Smooth muscle cell (in vitro differentiated cells): ENCODE measurements around the gene MT3. TPM values are rescaled to one million over a fixed set of nuclear protein-coding genes. Genes with fewer than 3 reads are reported as not detected.

Experiments used
- DNase-seq: peaks from one replicate; lab custom pipeline; 2025; ENCODE audit not compliant: unreplicated experiment; lab: John Stamatoyannopoulos, UW
- H2AFZ ChIP-seq: fragments of 200-600 bp; sonication (generic); 2 replicates; pipeline ENCODE4 v1.6.0; 2016; ENCODE audit warnings: antibody characterized with exemption, low read depth, mild to moderate bottlenecking
- H3F3A ChIP-seq: fragments of 200-600 bp; sonication (generic); 2 replicates; pipeline ENCODE4 v1.6.0; 2017; ENCODE audit warnings: antibody characterized with exemption, low read depth
- H3K27ac ChIP-seq: fragments of 200-600 bp; sonication (generic); 2 replicates; pipeline ENCODE4 v1.5.1; 2016; ENCODE audit warnings: low read depth, mild to moderate bottlenecking
- H3K27me3 ChIP-seq: fragments of 200-600 bp; sonication (generic); 2 replicates; pipeline ENCODE4 v1.6.1; 2016; ENCODE audit warnings: low read depth, mild to moderate bottlenecking
- H3K36me3 ChIP-seq: fragments of 200-600 bp; sonication (generic); 2 replicates; pipeline ENCODE4 v1.5.1; 2016; ENCODE audit warnings: low read depth
- H3K4me1 ChIP-seq: fragments of 200-600 bp; sonication (generic); 2 replicates; pipeline ENCODE4 v1.5.1; 2016; ENCODE audit warnings: low read depth
- H3K4me2 ChIP-seq: fragments of 200-600 bp; sonication (generic); 2 replicates; pipeline ENCODE4 v1.6.0; 2016; ENCODE audit warnings: mild to moderate bottlenecking
- H3K4me3 ChIP-seq: fragments of 200-600 bp; sonication (generic); 2 replicates; pipeline ENCODE4 v1.5.1; 2016; ENCODE audit warnings: mild to moderate bottlenecking
- H3K79me2 ChIP-seq: fragments of 200-600 bp; sonication (generic); 2 replicates; pipeline ENCODE4 v1.6.0; 2016; ENCODE audit warnings: low read depth, mild to moderate bottlenecking
- H3K9ac ChIP-seq: fragments of 200-600 bp; sonication (generic); 2 replicates; pipeline ENCODE4 v1.6.0; 2016; ENCODE audit warnings: low read depth
- H3K9me3 ChIP-seq: fragments of 200-600 bp; sonication (generic); replicated peaks from 2 replicates; pipeline ENCODE4 v1.5.1; 2016; ENCODE audit warnings: low read depth
- H4K20me1 ChIP-seq: fragments of 200-600 bp; sonication (generic); 2 replicates; pipeline ENCODE4 v1.6.0; 2016; ENCODE audit warnings: low read depth
- WGBS: methylation state at CpG from one replicate; pipeline ENCODE4 v1.1.7; 2016; ENCODE audit warnings: low lambda C conversion rate; 5-methylcytosine and 5-hydroxymethylcytosine counted together
- polyA plus RNA-seq: library from polyadenylated mRNA; unstranded; fragments of >200 nt; fragmentation: Nextera tagmentation; extraction: Ambion mirVana; gene quantifications from 2 replicates; pipeline ENCODE4 v1.2.1, GENCODE V29; 2016
- total RNA-seq: library from RNA; depleted of rRNA; stranded (reverse); fragments of >200 nt; gene quantifications from 2 replicates; pipeline ENCODE4 v1.2.3, GENCODE V29; 2014
- TF ChIP-seq, protein P1 (sequence below): fragments of 200-600 bp; sonication (generic); IDR thresholded peaks from 2 replicates; pipeline ENCODE4 v1.5.1; 2017; ENCODE audit warnings: borderline replicate concordance, mild to moderate bottlenecking, antibody characterized with exemption; ENCODE audit not compliant: insufficient read depth, poor library complexity, severe bottlenecking

The MT3 gene
- total and polyA plus RNA-seq, 2 experiments from 2014 or later, result not detected

DNA sequence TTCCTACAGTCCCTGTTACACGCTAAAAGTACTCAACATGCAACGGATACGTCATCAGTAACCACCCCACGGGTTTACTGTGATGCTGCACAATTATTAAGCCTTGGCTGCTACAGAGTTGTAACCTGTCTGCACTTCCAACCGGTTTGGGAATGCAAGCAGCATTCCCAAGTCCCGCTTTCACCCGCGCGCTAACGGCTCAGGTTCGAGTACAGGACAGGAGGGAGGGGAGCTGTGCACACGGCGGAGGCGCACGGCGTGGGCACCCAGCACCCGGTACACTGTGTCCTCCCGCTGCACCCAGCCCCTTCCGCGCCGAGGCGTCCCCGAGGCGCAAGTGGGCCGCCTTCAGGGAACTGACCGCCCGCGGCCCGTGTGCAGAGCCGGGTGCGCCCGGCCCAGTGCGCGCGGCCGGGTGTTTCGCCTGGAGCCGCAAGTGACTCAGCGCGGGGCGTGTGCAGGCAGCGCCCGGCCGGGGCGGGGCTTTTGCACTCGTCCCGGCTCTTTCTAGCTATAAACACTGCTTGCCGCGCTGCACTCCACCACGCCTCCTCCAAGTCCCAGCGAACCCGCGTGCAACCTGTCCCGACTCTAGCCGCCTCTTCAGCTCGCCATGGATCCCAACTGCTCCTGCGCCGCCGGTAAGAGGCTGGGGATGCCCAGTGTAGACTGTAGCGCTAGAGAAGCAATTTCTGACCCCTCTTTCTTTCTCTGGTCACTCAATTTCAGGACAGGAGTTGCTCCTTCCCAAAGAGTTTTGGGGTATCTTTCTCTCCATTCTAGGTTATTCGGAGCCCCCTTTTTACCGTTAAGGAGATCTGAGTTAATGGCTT, 18.9 kb downstream of the MT3 start, which contains the start of gene MT2A:
Gene MT2A, plus strand, starts transcription at position 542 of the 833 bp plus-strand sequence. Its CDS starts 72 bp downstream, at position 614.
- TF ChIP-seq, protein P1, sequence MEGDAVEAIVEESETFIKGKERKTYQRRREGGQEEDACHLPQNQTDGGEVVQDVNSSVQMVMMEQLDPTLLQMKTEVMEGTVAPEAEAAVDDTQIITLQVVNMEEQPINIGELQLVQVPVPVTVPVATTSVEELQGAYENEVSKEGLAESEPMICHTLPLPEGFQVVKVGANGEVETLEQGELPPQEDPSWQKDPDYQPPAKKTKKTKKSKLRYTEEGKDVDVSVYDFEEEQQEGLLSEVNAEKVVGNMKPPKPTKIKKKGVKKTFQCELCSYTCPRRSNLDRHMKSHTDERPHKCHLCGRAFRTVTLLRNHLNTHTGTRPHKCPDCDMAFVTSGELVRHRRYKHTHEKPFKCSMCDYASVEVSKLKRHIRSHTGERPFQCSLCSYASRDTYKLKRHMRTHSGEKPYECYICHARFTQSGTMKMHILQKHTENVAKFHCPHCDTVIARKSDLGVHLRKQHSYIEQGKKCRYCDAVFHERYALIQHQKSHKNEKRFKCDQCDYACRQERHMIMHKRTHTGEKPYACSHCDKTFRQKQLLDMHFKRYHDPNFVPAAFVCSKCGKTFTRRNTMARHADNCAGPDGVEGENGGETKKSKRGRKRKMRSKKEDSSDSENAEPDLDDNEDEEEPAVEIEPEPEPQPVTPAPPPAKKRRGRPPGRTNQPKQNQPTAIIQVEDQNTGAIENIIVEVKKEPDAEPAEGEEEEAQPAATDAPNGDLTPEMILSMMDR, result no peak
- peak; percentile 68 for DNase-seq
- no peaks in the 10 kb centered on the region for H3K27me3 ChIP-seq
- no peak within 1 kb of the TSS for H2AFZ ChIP-seq
- H3F3A ChIP-seq, result peaks cover 23% of the 10 kb centered on the region
- 7% methylated on average over 62 of the region's 62 CpGs for WGBS
- peak within 1 kb of the TSS; percentile 88 for H3K4me2 ChIP-seq
- H3K4me1 ChIP-seq, result peaks cover 18% of the 10 kb centered on the region
- peak within 1 kb of the TSS; percentile 93 for H3K27ac ChIP-seq
- peak within 1 kb of the TSS; percentile 57 for H3K4me3 ChIP-seq
- no peaks in the 10 kb centered on the region for H4K20me1 ChIP-seq
- peak within 1 kb of the TSS; percentile 58 for H3K9ac ChIP-seq
- no peaks in the 10 kb centered on the region for H3K36me3 ChIP-seq
- H3K79me2 ChIP-seq, result no peaks in the 10 kb centered on the region
- no peaks in the 10 kb centered on the region for H3K9me3 ChIP-seq

DNA sequence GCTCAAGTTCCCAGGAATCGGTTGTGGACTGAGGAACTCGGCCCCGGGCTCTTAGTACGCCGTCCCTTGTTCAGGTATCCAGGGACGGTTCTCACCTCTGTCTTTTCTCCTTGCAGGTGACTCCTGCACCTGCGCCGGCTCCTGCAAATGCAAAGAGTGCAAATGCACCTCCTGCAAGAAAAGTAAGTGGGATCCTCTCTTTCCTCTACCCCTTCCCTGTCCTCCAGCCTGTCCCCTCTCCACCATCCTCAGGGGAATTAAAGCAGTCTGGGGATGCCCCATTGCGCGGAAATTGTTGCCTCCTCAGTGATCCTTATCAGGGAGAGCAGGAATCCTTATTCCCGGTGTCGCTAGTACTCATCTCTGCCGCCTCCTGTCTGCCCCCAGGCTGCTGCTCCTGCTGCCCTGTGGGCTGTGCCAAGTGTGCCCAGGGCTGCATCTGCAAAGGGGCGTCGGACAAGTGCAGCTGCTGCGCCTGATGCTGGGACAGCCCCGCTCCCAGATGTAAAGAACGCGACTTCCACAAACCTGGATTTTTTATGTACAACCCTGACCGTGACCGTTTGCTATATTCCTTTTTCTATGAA, 19.6 kb downstream of the MT3 start:
- WGBS, result 9% methylated on average over 21 of the region's 21 CpGs
- Histone ChIP-seq H3K9ac (peak overlapping the region; percentile 53), H3F3A (peaks cover 23% of the 10 kb centered on the region), H3K27ac (peak overlapping the region; percentile 92), H4K20me1 (no peaks in the 10 kb centered on the region), H3K4me2 (peak overlapping the region; percentile 88), H3K79me2 (no peaks in the 10 kb centered on the region), H2AFZ (no peak overlapping the region), H3K4me1 (peaks cover 18% of the 10 kb centered on the region), H3K27me3 (no peaks in the 10 kb centered on the region), H3K36me3 (no peaks in the 10 kb centered on the region), H3K4me3 (peak overlapping the region; percentile 57), H3K9me3 (no peaks in the 10 kb centered on the region)
- TF ChIP-seq, protein P1, result no peak
- no peak for DNase-seq

DNA sequence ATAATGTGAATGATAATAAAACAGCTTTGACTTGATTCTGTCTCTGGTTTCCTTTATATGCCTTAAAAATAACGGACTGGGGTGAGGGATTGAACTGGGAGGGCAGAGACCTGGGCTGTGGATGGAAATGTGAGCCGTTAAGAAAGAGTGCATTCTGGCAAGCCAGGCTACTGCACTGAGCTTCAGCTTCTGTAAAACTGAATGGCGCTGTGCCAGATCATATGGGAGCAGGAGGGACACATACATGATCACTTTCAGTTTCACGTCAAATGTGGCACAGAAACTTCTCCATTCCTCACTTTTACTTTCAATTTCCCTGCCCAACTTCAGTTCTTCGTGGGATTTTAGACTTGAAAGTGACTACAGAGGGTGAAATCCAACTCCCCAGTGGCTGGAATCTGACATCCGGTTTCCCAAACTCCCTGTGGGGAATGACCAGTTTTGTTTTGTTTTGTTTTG, 20.2 kb downstream of the MT3 start:
- Histone ChIP-seq H3K79me2 (no peaks in the 10 kb centered on the region), H3K4me1 (peaks cover 18% of the 10 kb centered on the region), H3K4me3 (peak overlapping the region; percentile 57), H3K9ac (peak overlapping the region; percentile 53), H4K20me1 (no peaks in the 10 kb centered on the region), H3K4me2 (peak overlapping the region; percentile 88), H3K27ac (peak overlapping the region; percentile 92), H3K9me3 (no peaks in the 10 kb centered on the region), H3F3A (peaks cover 23% of the 10 kb centered on the region), H3K36me3 (no peaks in the 10 kb centered on the region), H2AFZ (no peak overlapping the region), H3K27me3 (no peaks in the 10 kb centered on the region)
- WGBS, result 3% methylated on average over 6 of the region's 6 CpGs
- DNase-seq, result no peak
- TF ChIP-seq, protein P1, result no peak
